ENCODE data around the gene TMEM250.

The TMEM250 gene

GRCh38 chr9:136092353-136092650 is 26.4 kb downstream of the TMEM250 start:
- H3K36me3 ChIP-seq (ENCODE audit: control insufficient read depth, insufficient read depth, low read length): no peaks in the 10 kb centered on the region; the same call in 1 of the 2 replicates
- H3K4me3 ChIP-seq (replicated peaks; ENCODE audit: low read depth, low read length): no peak overlapping the region
- H3K27me3 ChIP-seq (replicated peaks; ENCODE audit: control insufficient read depth, insufficient read depth, low read length): no peaks in the 10 kb centered on the region
- TF ChIP-seq CTCF (IDR thresholded peaks at IDR 0.05; ENCODE audit: insufficient read depth, low read length, poor library complexity, severe bottlenecking): no peak
- no peak for DNase-seq (ENCODE audit: extremely low read depth, insufficient read length)

DNA sequence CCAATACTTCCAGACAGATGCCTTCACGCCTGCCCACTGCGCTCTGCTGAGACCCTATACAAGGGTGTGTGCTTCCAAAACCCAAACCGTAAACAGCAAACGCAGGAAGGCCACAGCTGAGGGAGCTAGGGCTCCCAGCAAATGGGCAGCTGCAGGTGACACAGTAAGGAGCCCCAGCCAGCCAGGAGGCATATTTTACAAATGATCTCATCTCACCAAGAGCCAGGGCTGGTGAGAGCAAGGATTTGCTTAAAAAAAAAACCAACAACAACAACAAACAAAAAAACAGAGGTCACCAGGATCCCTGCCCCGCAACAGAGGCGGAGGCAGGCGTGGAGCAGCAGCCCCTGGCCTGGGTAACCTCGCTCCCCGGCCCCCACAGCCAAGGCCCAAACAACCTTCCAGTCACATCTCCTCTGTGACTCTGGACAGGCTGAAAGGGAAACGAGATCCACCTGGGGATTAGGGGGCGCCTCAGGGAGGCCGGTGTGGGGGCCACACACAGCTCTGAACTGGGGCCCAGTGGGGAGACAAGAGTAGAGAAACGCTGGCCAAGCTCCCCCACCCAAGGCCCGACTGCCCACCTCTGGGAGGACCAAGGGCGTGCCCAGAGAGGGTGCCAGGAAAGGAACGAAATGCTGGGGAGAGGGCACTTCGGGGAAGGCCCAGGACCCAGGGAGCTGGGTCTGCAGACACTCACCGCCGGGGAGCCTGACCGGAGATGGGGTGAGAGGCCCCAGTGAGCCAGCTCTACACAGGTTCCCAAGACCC is 26.9 kb downstream of the TMEM250 start:
- no peak overlapping the region for H3K4me3 ChIP-seq (replicated peaks; ENCODE audit: low read depth, low read length)
- no peak for TF ChIP-seq CTCF (IDR thresholded peaks at IDR 0.05; ENCODE audit: insufficient read depth, low read length, poor library complexity, severe bottlenecking)
- H3K36me3 ChIP-seq (ENCODE audit: control insufficient read depth, insufficient read depth, low read length): no peaks in the 10 kb centered on the region; the same call in 1 of the 2 replicates
- H3K27me3 ChIP-seq (replicated peaks; ENCODE audit: control insufficient read depth, insufficient read depth, low read length): no peaks in the 10 kb centered on the region
- no peak for DNase-seq (ENCODE audit: extremely low read depth, insufficient read length)

DNA sequence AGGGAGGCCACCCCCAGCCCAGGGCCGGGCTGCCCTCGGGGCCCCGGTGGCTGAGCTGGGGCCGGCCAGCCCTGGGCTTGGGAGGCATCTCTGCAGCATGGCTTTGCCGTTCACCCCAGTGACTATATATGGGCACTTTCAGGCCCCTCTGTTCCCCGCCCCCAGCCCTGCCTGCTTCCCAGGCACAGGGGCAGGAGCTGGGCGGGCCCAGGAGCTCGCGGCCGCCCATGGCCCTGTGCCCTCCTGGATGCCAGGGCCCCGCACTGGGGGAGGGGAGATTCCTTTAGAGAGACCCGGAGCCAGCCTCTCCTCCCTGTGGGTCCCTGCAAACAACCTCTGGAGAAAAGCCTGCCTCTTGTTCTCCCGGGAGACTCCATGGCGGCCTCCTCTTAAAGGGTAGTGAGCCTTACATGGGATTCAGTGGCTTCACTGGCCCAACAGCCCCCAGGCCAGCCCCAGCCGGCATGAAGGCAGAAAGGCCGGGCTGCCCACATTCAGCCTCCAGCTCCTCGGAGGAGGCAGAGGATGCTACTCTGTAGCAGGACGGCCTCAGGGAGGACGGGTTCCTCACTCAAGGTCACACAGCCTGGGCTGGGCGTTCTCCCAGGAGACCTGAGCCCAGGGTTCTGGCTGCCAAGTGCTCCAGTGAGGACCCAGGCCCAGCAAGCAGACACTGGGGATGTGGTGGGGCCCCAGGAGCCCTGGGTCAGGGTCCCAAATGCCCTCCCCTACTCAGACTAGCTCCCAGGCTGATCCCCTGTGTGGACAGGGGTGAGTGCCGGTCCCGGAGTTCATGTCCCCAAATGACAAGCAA is 27.7 kb downstream of the TMEM250 start:
- TF ChIP-seq CTCF (IDR thresholded peaks at IDR 0.05; ENCODE audit: insufficient read depth, low read length, poor library complexity, severe bottlenecking): no peak
- Histone ChIP-seq H3K27me3 (replicated peaks; ENCODE audit: control insufficient read depth, insufficient read depth, low read length) (no peaks in the 10 kb centered on the region), H3K36me3 (ENCODE audit: control insufficient read depth, insufficient read depth, low read length) (no peaks in the 10 kb centered on the region; the same call in 1 of the 2 replicates), H3K4me3 (replicated peaks; ENCODE audit: low read depth, low read length) (no peak overlapping the region)
- DNase-seq (ENCODE audit: extremely low read depth, insufficient read length): no peak

DNA sequence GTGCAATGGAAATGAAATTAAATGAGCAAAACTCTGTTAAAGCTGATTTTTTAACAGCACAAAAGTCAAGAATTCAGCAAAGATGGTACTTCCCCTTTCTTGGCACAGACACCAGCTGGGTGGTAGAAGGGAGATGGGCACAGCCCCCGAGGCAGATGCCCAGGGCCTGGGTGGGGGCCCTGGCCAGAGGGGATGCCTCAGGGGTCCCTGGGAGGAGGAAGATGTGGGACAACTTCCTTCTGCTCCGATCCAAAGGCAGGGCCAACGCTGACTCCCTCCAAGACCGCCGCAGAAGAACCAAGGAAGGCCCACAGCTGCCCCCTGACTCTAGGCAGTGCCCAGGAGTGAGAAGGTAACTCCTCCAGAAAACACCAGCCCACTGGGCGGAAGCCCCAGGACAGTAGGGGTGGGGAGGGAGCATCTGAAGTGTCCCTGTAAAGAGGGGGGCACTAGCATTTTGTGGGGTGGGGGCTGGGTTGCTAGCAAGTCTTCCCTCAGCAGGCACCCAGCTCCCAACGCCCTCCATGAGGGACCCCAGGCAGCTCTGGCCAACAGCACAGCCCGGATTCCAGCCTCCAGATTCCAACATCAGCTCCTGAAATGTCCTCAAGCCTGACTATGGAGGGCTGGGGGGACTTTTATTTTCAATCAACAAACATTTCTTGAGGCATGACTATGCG is 28.5 kb downstream of the TMEM250 start:
- Histone ChIP-seq H3K36me3 (ENCODE audit: control insufficient read depth, insufficient read depth, low read length) (no peaks in the 10 kb centered on the region; the same call in 1 of the 2 replicates), H3K4me3 (replicated peaks; ENCODE audit: low read depth, low read length) (no peak overlapping the region), H3K27me3 (replicated peaks; ENCODE audit: control insufficient read depth, insufficient read depth, low read length) (no peaks in the 10 kb centered on the region)
- no peak for DNase-seq (ENCODE audit: extremely low read depth, insufficient read length)
- no peak for TF ChIP-seq CTCF (IDR thresholded peaks at IDR 0.05; ENCODE audit: insufficient read depth, low read length, poor library complexity, severe bottlenecking)

DNA sequence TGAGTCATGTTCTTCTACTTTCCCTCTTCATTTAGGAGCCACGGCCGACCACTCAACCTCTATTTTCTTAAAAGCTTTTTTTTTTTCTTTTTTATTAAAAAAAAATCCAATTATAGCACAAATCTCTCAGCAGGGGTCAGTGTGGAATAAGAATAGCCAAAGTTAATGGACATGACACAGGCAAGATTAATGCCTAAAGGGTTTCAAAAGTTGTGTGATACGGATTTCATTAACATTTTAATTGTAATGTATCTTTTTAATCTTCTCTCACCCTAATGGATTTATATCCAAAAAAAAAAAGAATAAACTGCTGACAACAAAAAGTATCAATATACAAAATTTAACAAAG is 29.0 kb downstream of the TMEM250 start:
- Histone ChIP-seq H3K27me3 (replicated peaks; ENCODE audit: control insufficient read depth, insufficient read depth, low read length) (no peaks in the 10 kb centered on the region), H3K36me3 (ENCODE audit: control insufficient read depth, insufficient read depth, low read length) (no peaks in the 10 kb centered on the region; the same call in 1 of the 2 replicates), H3K4me3 (replicated peaks; ENCODE audit: low read depth, low read length) (no peak overlapping the region)
- TF ChIP-seq CTCF (IDR thresholded peaks at IDR 0.05; ENCODE audit: insufficient read depth, low read length, poor library complexity, severe bottlenecking): peak; percentile 31
- DNase-seq (ENCODE audit: extremely low read depth, insufficient read length): peak; percentile 3
